ENCODE data around the gene CNN2. TPM values are rescaled to one million over a fixed set of nuclear protein-coding genes. Genes with fewer than 3 reads are reported as not detected.

Gene CNN2
- polyA plus RNA-seq, 2 of the 4 experiments (the other 2 are of a cell fraction) = 31.7 to 99.3 TPM

DNA sequence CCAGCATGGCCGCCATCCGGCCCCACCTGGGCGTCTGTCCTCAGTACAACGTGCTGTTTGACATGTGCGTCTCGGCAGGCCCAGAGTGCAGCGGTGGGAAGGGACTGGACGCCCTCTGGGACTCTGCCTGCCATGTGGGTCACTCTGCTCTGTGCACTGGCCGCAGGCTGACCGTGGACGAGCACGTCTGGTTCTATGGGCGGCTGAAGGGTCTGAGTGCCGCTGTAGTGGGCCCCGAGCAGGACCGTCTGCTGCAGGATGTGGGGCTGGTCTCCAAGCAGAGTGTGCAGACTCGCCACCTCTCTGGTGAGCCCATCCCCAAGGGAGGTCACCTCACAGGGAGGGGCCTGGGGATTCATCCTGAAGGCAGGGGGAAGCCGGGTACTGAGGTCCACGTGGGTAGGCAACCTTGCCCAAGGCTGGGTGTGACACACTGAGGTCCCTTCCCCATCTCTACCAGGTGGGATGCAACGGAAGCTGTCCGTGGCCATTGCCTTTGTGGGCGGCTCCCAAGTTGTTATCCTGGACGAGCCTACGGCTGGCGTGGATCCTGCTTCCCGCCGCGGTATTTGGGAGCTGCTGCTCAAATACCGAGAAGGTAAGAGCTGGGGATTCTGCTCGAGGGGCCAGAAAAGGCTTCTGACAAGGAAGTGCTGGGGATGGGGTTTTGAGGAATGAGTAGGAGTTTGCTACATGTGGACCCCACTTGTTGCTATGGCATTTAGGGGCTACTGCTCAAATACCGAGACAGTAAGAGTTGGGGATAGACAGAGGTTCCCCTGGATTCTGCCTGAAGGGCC, 24.8 kb downstream of the CNN2 start:
- Histone ChIP-seq H3K9me3 (no peaks in the 10 kb centered on the region), H3K4me3 (no peak overlapping the region), H3K4me1 (no peaks in the 10 kb centered on the region), H3K4me2 (no peak overlapping the region), H3K27ac (no peak overlapping the region)
- POLR2A ChIA-PET = no interaction called here
- DNase-seq (ENCODE audit: low read depth in 1 of 2, low spot score in 1 of 2) (no peak), FAIRE-seq (no peak), ATAC-seq (no peak)
- TF ChIP-seq, protein P1, sequence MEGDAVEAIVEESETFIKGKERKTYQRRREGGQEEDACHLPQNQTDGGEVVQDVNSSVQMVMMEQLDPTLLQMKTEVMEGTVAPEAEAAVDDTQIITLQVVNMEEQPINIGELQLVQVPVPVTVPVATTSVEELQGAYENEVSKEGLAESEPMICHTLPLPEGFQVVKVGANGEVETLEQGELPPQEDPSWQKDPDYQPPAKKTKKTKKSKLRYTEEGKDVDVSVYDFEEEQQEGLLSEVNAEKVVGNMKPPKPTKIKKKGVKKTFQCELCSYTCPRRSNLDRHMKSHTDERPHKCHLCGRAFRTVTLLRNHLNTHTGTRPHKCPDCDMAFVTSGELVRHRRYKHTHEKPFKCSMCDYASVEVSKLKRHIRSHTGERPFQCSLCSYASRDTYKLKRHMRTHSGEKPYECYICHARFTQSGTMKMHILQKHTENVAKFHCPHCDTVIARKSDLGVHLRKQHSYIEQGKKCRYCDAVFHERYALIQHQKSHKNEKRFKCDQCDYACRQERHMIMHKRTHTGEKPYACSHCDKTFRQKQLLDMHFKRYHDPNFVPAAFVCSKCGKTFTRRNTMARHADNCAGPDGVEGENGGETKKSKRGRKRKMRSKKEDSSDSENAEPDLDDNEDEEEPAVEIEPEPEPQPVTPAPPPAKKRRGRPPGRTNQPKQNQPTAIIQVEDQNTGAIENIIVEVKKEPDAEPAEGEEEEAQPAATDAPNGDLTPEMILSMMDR (IDR thresholded peaks at IDR 0.05) = no peak
- no peak for TF ChIP-seq RFX5 (IDR thresholded peaks at IDR 0.05)
- WGBS (ENCODE audit: missing lambda C conversion rate) = 84% methylated on average over 14 of the region's 31 CpGs
- CTCF ChIA-PET = no interaction called here

DNA sequence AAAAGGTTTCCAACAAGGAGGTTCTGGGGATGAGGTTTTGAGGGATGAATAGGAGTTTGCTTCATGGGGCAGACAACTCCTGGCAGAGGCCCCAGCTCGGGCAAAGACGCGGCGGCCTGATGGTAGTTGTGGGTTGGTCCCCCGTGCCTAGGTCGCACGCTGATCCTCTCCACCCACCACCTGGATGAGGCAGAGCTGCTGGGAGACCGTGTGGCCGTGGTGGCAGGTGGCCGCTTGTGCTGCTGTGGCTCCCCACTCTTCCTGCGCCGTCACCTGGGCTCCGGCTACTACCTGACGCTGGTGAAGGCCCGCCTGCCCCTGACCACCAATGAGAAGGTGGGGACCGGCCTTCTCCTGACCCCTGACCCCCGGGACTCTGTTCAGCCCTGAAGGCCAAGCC, 25.4 kb downstream of the CNN2 start:
- no peak for ATAC-seq
- POLR2A ChIA-PET = no interaction called here
- no peak for TF ChIP-seq NPAS2 (CRISPR knock-in tag; IDR thresholded peaks at IDR 0.05; ENCODE audit: borderline replicate concordance)
- TF ChIP-seq SMC3 (IDR thresholded peaks at IDR 0.05) = no peak
- TF ChIP-seq, protein P2, sequence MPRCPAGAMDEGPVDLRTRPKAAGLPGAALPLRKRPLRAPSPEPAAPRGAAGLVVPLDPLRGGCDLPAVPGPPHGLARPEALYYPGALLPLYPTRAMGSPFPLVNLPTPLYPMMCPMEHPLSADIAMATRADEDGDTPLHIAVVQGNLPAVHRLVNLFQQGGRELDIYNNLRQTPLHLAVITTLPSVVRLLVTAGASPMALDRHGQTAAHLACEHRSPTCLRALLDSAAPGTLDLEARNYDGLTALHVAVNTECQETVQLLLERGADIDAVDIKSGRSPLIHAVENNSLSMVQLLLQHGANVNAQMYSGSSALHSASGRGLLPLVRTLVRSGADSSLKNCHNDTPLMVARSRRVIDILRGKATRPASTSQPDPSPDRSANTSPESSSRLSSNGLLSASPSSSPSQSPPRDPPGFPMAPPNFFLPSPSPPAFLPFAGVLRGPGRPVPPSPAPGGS (IDR thresholded peaks at IDR 0.05) = no peak
- no peak for TF ChIP-seq JUNB (IDR thresholded peaks at IDR 0.05)
- no peak for TF ChIP-seq CHD2 (IDR thresholded peaks at IDR 0.05; ENCODE audit: low read length, partially characterized antibody)
- TF ChIP-seq, protein P3, sequence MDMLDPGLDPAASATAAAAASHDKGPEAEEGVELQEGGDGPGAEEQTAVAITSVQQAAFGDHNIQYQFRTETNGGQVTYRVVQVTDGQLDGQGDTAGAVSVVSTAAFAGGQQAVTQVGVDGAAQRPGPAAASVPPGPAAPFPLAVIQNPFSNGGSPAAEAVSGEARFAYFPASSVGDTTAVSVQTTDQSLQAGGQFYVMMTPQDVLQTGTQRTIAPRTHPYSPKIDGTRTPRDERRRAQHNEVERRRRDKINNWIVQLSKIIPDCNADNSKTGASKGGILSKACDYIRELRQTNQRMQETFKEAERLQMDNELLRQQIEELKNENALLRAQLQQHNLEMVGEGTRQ (IDR thresholded peaks at IDR 0.05) = no peak
- TF ChIP-seq, protein P4, sequence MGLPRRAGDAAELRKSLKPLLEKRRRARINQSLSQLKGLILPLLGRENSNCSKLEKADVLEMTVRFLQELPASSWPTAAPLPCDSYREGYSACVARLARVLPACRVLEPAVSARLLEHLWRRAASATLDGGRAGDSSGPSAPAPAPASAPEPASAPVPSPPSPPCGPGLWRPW (IDR thresholded peaks at IDR 0.05) = no peak
- no peak for TF ChIP-seq TP53 (CRISPR knock-in tag; IDR thresholded peaks at IDR 0.05)
- TF ChIP-seq, protein P5, sequence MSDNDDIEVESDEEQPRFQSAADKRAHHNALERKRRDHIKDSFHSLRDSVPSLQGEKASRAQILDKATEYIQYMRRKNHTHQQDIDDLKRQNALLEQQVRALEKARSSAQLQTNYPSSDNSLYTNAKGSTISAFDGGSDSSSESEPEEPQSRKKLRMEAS (IDR thresholded peaks at IDR 0.05) = no peak
- TF ChIP-seq, protein P1 (IDR thresholded peaks at IDR 0.05) = no peak
- no peak for TF ChIP-seq RARB (CRISPR knock-in tag; IDR thresholded peaks at IDR 0.05)
- no peak for TF ChIP-seq BHLHE40 (IDR thresholded peaks at IDR 0.05; ENCODE audit: low read depth, low read length)
- no peak for TF ChIP-seq EP300 (IDR thresholded peaks at IDR 0.05)

DNA sequence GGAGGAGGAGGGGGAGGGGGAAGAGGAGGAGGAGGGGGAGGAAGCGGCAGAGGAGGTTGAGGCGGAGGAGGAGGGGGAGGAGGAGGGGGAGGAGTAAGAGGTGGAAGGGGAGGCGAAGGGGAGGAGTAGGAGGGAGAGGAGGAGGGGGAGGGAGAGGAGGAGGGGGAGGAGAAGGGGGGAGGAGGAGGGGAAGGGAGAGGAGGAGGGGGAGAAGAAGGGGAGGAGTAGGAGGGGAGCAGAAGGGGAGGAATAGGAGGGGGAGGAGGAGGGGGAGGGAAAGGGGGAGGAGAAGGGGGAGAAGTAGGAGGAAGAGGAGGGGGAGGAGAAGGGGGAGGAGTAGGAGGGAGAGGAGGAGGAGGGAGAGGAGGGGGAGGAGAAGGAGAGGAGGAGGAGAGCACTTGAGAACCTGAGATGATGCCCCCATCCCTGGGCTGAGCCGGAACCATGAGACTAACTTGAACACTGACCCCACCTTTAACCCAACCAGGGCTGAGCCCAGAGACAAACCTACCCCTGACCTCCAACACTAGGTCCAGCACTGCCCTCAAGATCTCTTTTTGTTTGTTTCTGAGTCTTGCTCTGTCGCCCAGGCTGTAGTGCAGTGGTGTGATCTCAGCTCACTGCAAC, 26.1 kb downstream of the CNN2 start:
- no peak for FAIRE-seq
- CTCF ChIA-PET = no interaction called here
- Histone ChIP-seq H3K27ac (no peak overlapping the region), H3K4me3 (no peak overlapping the region), H3K9me3 (no peaks in the 10 kb centered on the region), H3K4me2 (no peak overlapping the region), H3K4me1 (no peaks in the 10 kb centered on the region)
- 82% methylated on average over 2 of the region's 5 CpGs for WGBS (ENCODE audit: missing lambda C conversion rate)
- no peak for DNase-seq (ENCODE audit: low read depth in 1 of 2, low spot score in 1 of 2)
- POLR2A ChIA-PET = no interaction called here
- peak in 1 of 2 experiments; percentile 39; a peak in 3 of 6 replicates for ATAC-seq
- TF ChIP-seq RFX5 (IDR thresholded peaks at IDR 0.05) = no peak
- no peak for TF ChIP-seq EHMT2 (IDR thresholded peaks at IDR 0.05; ENCODE audit: low read depth)
- TF ChIP-seq, protein P6, sequence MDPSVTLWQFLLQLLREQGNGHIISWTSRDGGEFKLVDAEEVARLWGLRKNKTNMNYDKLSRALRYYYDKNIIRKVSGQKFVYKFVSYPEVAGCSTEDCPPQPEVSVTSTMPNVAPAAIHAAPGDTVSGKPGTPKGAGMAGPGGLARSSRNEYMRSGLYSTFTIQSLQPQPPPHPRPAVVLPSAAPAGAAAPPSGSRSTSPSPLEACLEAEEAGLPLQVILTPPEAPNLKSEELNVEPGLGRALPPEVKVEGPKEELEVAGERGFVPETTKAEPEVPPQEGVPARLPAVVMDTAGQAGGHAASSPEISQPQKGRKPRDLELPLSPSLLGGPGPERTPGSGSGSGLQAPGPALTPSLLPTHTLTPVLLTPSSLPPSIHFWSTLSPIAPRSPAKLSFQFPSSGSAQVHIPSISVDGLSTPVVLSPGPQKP (IDR thresholded peaks at IDR 0.05; ENCODE audit: low read depth, low read length) = no peak
- TF ChIP-seq, protein P5 (IDR thresholded peaks at IDR 0.05) = no peak
- TF ChIP-seq PHF8 (IDR thresholded peaks at IDR 0.05; ENCODE audit: borderline replicate concordance, low read depth) = no peak
- no peak for TF ChIP-seq TP53 (CRISPR knock-in tag; IDR thresholded peaks at IDR 0.05)
- TF ChIP-seq CHD4 (IDR thresholded peaks at IDR 0.05; ENCODE audit: borderline replicate concordance) = no peak
- TF ChIP-seq SMC3 (IDR thresholded peaks at IDR 0.05) = no peak
- TF ChIP-seq CHD2 (IDR thresholded peaks at IDR 0.05; ENCODE audit: low read length, partially characterized antibody) = no peak
- no peak for TF ChIP-seq POLR2A (IDR thresholded peaks at IDR 0.05; ENCODE audit: low read length)
- TF ChIP-seq KDM5A (IDR thresholded peaks at IDR 0.05) = no peak
- no peak for TF ChIP-seq MYC (IDR thresholded peaks at IDR 0.05; ENCODE audit: borderline replicate concordance, low read length)
- TF ChIP-seq GATA3 (IDR thresholded peaks at IDR 0.05; ENCODE audit: borderline replicate concordance) = no peak
- no peak for TF ChIP-seq CBX2 (IDR thresholded peaks at IDR 0.05; ENCODE audit: borderline replicate concordance, low read depth)
- no peak for TF ChIP-seq CBX8 (IDR thresholded peaks at IDR 0.05)

More for the DNA sequence above, 25.4 kb downstream of the CNN2 start:
- DNase-seq (ENCODE audit: low read depth in 1 of 2, low spot score in 1 of 2) (no peak), FAIRE-seq (no peak)
- no peak overlapping the region for H3K4me3 ChIP-seq
- H3K4me2 ChIP-seq = no peak overlapping the region
- CTCF ChIA-PET = no interaction called here
- H3K27ac ChIP-seq = no peak overlapping the region
- H3K9me3 ChIP-seq = no peaks in the 10 kb centered on the region
- H3K4me1 ChIP-seq = no peaks in the 10 kb centered on the region
- 76% methylated on average over 12 of the region's 17 CpGs for WGBS (ENCODE audit: missing lambda C conversion rate)
